ENCODE data around the gene IL13. TPM values are rescaled to one million over a fixed set of nuclear protein-coding genes. Genes with fewer than 3 reads are reported as not detected.

Gene IL13
- total RNA-seq, 4 donors from 2014 or later, result 0.80 to 1.4 TPM; not detected in 2

GRCh38 chr5:132646583-132647266 lies 11.2 kb upstream of the IL13 start:
- Histone ChIP-seq H3K4me3 (no peak overlapping the region), H3K36me3 (peaks cover 16% of the 10 kb centered on the region), H3K27ac (no peak overlapping the region), H3K9me3 (no peaks in the 10 kb centered on the region), H3K27me3 (no peaks in the 10 kb centered on the region), H3K4me1 (no peaks in the 10 kb centered on the region)
- TF ChIP-seq EP300 (IDR thresholded peaks at IDR 0.05) (no peak), POLR2A (IDR thresholded peaks at IDR 0.05) (no peak), CTCF (IDR thresholded peaks at IDR 0.05) (no peak), POLR2AphosphoS5 (IDR thresholded peaks at IDR 0.05) (no peak)
- DNase-seq (ENCODE audit: low spot score in 2 of 2), result no peak
- WGBS, result 95% methylated on average over 11 of the region's 11 CpGs

GRCh38 chr5:132647473-132647872 lies 10.5 kb upstream of the IL13 start:
- Histone ChIP-seq H3K27me3 (peaks cover 3% of the 10 kb centered on the region), H3K36me3 (peaks cover 9% of the 10 kb centered on the region), H3K9me3 (no peaks in the 10 kb centered on the region), H3K4me1 (no peaks in the 10 kb centered on the region), H3K4me3 (no peak overlapping the region), H3K27ac (no peak overlapping the region)
- TF ChIP-seq POLR2A (IDR thresholded peaks at IDR 0.05), result no peak
- TF ChIP-seq CTCF (IDR thresholded peaks at IDR 0.05), result no peak
- no peak for TF ChIP-seq POLR2AphosphoS5 (IDR thresholded peaks at IDR 0.05)
- TF ChIP-seq EP300 (IDR thresholded peaks at IDR 0.05), result no peak
- 92% methylated on average over 2 of the region's 2 CpGs for WGBS
- DNase-seq (ENCODE audit: low spot score in 2 of 2), result no peak

GRCh38 chr5:132648355-132648754 lies 9.6 kb upstream of the IL13 start:
- Histone ChIP-seq H3K4me3 (no peak overlapping the region), H3K4me1 (no peaks in the 10 kb centered on the region), H3K27ac (no peak overlapping the region), H3K36me3 (no peaks in the 10 kb centered on the region), H3K27me3 (peaks cover 6% of the 10 kb centered on the region), H3K9me3 (no peaks in the 10 kb centered on the region)
- TF ChIP-seq CTCF (IDR thresholded peaks at IDR 0.05) (no peak), POLR2AphosphoS5 (IDR thresholded peaks at IDR 0.05) (no peak), EP300 (IDR thresholded peaks at IDR 0.05) (no peak), POLR2A (IDR thresholded peaks at IDR 0.05) (no peak)
- DNase-seq (ENCODE audit: low spot score in 2 of 2), result no peak
- 96% methylated on average over 1 of the region's 1 CpG for WGBS

DNA sequence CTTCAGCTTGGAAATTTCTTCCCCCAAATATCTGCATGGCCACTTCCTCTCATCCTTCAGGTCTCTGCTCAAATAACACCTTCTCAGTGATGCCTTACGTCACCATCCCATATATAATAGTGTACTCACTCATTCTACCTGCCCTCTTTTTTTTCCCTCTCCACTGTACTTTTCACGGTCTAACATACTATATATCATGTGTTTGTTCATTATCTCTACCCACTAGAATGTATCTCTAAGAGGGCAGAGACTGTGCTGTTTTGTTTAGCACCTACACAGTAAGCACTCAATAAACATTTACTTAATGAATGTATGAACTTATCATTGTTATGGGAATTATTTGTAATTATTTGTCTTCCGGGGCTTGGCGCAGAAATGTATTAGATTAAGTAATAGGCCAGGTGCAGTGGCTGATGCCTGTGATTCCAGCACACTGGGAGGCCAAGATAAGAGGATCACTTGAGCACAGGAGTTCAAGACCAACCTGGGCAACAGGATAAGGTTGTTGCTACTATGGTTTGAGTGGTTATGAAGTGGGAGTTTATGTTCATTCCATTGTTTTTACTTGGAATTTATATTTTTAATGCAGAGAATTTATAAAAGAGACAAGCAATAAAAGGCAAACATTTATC lies 6.0 kb upstream of the IL13 start:
- H3K9me3 ChIP-seq, result no peaks in the 10 kb centered on the region
- no peak overlapping the region for H3K4me3 ChIP-seq
- no peak for DNase-seq (ENCODE audit: low spot score in 2 of 2)
- TF ChIP-seq EP300 (IDR thresholded peaks at IDR 0.05), result no peak
- TF ChIP-seq POLR2A (IDR thresholded peaks at IDR 0.05), result no peak
- TF ChIP-seq POLR2AphosphoS5 (IDR thresholded peaks at IDR 0.05), result no peak
- TF ChIP-seq CTCF (IDR thresholded peaks at IDR 0.05), result no peak
- WGBS, result 92% methylated on average over 4 of the region's 4 CpGs
- H3K27ac ChIP-seq, result no peak overlapping the region
- no peaks in the 10 kb centered on the region for H3K36me3 ChIP-seq
- peaks cover 15% of the 10 kb centered on the region for H3K4me1 ChIP-seq
- H3K27me3 ChIP-seq, result peaks cover 31% of the 10 kb centered on the region

DNA sequence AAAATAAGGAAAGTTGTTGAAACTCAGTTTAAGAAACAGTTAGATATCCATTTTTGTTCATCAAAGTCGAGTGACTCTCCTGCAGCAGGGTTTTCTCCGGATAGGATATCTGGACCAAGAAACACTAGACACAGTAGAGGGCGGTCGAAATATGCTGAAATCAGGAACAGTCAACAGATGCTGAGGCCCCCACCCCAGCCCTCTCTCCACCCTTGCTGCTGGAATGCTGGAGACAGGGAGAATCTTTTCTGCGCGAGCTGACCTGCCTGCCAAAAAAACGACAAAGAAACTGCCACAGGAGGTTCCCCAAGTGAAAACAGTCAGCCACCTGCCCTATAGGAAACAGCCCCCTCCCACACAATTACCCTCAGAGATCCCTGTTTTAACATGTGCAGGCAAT lies 4.3 kb upstream of the IL13 start:
- TF ChIP-seq EP300 (IDR thresholded peaks at IDR 0.05) (no peak), POLR2A (IDR thresholded peaks at IDR 0.05) (no peak), POLR2AphosphoS5 (IDR thresholded peaks at IDR 0.05) (no peak), CTCF (IDR thresholded peaks at IDR 0.05) (no peak)
- Histone ChIP-seq H3K27ac (no peak overlapping the region), H3K36me3 (no peaks in the 10 kb centered on the region), H3K4me3 (no peak overlapping the region), H3K9me3 (no peaks in the 10 kb centered on the region), H3K4me1 (peaks cover 16% of the 10 kb centered on the region), H3K27me3 (peaks cover 33% of the 10 kb centered on the region)
- DNase-seq (ENCODE audit: low spot score in 2 of 2), result no peak
- WGBS, result 31% methylated on average over 7 of the region's 7 CpGs
